WTC11 (cell line): ENCODE data around the gene SFT2D2.

Experiments
- CREB1 ChIP-seq: sonication (generic); formaldehyde crosslinking; IDR thresholded peaks from 2 replicates; pipeline ENCODE4 v1.8.0; 2023; ENCODE audit warnings: mild to moderate bottlenecking, missing genetic modification reagents
- CTCF ChIP-seq: fragments of 200-600 bp; IDR thresholded peaks from 2 replicates; pipeline ENCODE4 v1.8.0; 2022; ENCODE audit warnings: antibody characterized with exemption
- ESRRA ChIP-seq: sonication (generic); formaldehyde crosslinking; IDR thresholded peaks from 2 replicates; pipeline ENCODE4 v1.8.1; 2022; ENCODE audit warnings: mild to moderate bottlenecking, missing genetic modification reagents, borderline replicate concordance
- MAX ChIP-seq: sonication (generic); formaldehyde crosslinking; IDR thresholded peaks from 2 replicates; pipeline ENCODE4 v1.8.0; 2022; ENCODE audit warnings: mild to moderate bottlenecking, missing genetic modification reagents
- MYBL2 ChIP-seq: sonication (generic); formaldehyde crosslinking; IDR thresholded peaks from 2 replicates; pipeline ENCODE4 v1.8.1; 2023; ENCODE audit warnings: mild to moderate bottlenecking, moderate library complexity, missing genetic modification reagents
- SP1 ChIP-seq: sonication (generic); formaldehyde crosslinking; conservative IDR thresholded peaks from 2 replicates; pipeline ENCODE4 v1.8.1; 2022; ENCODE audit warnings: missing genetic modification reagents
- TEAD4 ChIP-seq: sonication (generic); formaldehyde crosslinking; IDR thresholded peaks from 2 replicates; pipeline ENCODE4 v1.8.0; 2022; ENCODE audit warnings: mild to moderate bottlenecking, missing genetic modification reagents
- ZNF121 ChIP-seq: sonication (generic); formaldehyde crosslinking; IDR thresholded peaks from 2 replicates; pipeline ENCODE4 v1.8.0; 2023; ENCODE audit warnings: missing genetic modification reagents
- ZNF281 ChIP-seq: sonication (generic); formaldehyde crosslinking; IDR thresholded peaks from 2 replicates; pipeline ENCODE4 v1.8.0; 2023; ENCODE audit warnings: mild to moderate bottlenecking, missing genetic modification reagents
- ZSCAN18 ChIP-seq: fragments of 250-450 bp; sonication (Bioruptor Pico); IDR thresholded peaks from 2 replicates; pipeline ENCODE4 v2.1.2; 2022; ENCODE audit warnings: mild to moderate bottlenecking, moderate library complexity
- TF ChIP-seq, protein P1 (sequence below): sonication (generic); formaldehyde crosslinking; IDR thresholded peaks from 2 replicates; pipeline ENCODE4 v1.8.1; 2023; ENCODE audit warnings: mild to moderate bottlenecking, missing genetic modification reagents, moderate library complexity

GRCh38 chr1:168287237-168287664 lies 61.4 kb downstream of the SFT2D2 start:
- TF ChIP-seq MYBL2 (CRISPR knock-in tag) (no peak), CTCF (no peak), MAX (no peak), TEAD4 (CRISPR knock-in tag) (no peak), ZSCAN18 (CRISPR knock-in tag) (no peak), SP1 (CRISPR knock-in tag) (no peak), CREB1 (CRISPR knock-in tag) (no peak), ZNF281 (CRISPR knock-in tag) (no peak), ZNF121 (CRISPR knock-in tag) (no peak), ESRRA (CRISPR knock-in tag) (no peak)
- TF ChIP-seq, protein P1, sequence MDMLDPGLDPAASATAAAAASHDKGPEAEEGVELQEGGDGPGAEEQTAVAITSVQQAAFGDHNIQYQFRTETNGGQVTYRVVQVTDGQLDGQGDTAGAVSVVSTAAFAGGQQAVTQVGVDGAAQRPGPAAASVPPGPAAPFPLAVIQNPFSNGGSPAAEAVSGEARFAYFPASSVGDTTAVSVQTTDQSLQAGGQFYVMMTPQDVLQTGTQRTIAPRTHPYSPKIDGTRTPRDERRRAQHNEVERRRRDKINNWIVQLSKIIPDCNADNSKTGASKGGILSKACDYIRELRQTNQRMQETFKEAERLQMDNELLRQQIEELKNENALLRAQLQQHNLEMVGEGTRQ (CRISPR knock-in tag): no peak
